ENCODE data around the gene ZNF28.
"Not testable (repeated sequence)": the region's sequence is repeated elsewhere in the genome, so short reads cannot be mapped to it uniquely, and the experiment has no call there.

Gene ZNF28

GRCh38 chr19:52778811-52779210 is 42.6 kb downstream of the ZNF28 start:
- DNase-seq (ENCODE audit: low read depth, low spot score): no peak

- not testable (repeated sequence) for DNase-seq (ENCODE audit: low read depth, low spot score)
These were observed 65.0 kb downstream of the ZNF28 start for GRCh38 chr19:52756447-52756846.

DNA sequence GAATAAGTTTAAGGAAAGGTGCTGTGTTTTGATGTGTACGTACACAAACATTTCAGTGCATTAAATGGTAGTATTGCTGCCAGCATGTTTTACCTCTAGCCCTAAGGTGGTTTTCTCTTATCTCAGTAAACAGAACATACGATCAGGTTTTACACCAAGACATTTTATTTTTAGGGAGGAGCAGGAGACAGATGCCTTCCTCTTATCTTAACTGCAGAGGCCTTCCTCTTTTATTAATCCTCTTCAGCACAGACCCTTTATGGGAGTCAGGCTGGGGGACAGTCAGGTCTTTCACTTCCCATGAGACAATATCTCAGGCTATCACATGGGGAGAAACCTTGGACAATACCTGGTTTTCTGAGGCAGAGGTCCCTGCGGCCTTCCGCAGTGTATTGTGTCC is 71.7 kb downstream of the ZNF28 start:
- DNase-seq (ENCODE audit: low read depth, low spot score): no peak

DNA sequence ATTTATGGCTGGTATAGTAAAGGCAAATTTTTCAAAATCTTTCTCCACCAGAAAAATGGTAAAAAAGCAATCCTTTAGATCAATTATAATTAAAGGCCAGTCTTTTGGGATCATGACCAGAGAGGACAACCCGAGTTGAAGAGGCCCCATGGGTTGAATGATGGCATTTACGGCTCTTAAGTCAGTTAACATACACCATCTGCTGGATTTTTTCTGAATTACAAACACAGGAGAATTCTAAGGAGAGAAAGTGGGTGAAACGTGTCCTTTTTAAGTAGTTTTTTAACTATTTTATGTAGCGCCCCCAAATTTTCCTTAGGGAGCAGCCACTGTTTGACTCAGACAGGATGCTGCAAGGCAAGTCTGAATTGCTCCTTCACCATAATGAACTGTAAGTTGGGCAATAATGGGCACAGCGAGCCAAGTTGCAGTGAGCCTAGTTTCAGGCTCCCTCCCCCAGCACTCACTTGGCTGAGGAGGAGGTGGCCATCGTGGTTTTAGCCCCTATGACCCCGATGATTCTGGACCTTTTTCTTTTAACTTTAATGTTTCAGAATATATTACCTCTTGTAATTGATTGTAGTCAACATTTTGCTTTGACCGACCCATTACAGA is 73.0 kb downstream of the ZNF28 start:
- no peak for DNase-seq (ENCODE audit: low read depth, low spot score)
